Neural cell (in vitro differentiated cells): ENCODE measurements around the gene ZNF583. TPM values are rescaled to one million over a fixed set of nuclear protein-coding genes. Genes with fewer than 3 reads are reported as not detected.

ENCODE experiments used
- polyA plus RNA-seq: library from polyadenylated mRNA; depleted of rRNA; stranded (reverse); fragments of >200 nt; gene quantifications from 2 replicates; pipeline ENCODE4 v1.2.3, GENCODE V29; 2014

Gene ZNF583
- polyA plus RNA-seq, 1 donor from 2014 or later, result 31.5 TPM

Other genes starting within 250 kb of the ZNF583 start
- not detected in 2 replicates for gene GALP, start 228.3 kb upstream of the ZNF583 start, polyA plus RNA-seq
- 0.24 TPM in 1 of 2 replicates, not detected in the other for gene ZSCAN5B, start 206.5 kb upstream of the ZNF583 start, polyA plus RNA-seq
- not detected in 2 replicates for gene ZSCAN5C, start 202.1 kb upstream of the ZNF583 start, polyA plus RNA-seq
- not detected in 2 replicates for gene EDDM13, start 131.6 kb upstream of the ZNF583 start, polyA plus RNA-seq
- gene ZSCAN5A, start 89.5 kb upstream of the ZNF583 start, polyA plus RNA-seq, result 9.2 and 11.8 TPM in 2 replicates
- 7.5 and 14.6 TPM in 2 replicates for gene ZNF582, start 10.8 kb upstream of the ZNF583 start, polyA plus RNA-seq
- gene ZNF667, start 73.0 kb downstream of the ZNF583 start, polyA plus RNA-seq, result 17.4 and 19.6 TPM in 2 replicates
- 30.0 and 31.1 TPM in 2 replicates for gene ZNF471, start 103.5 kb downstream of the ZNF583 start, polyA plus RNA-seq
- 39.9 and 45.1 TPM in 2 replicates for gene ZFP28, start 134.6 kb downstream of the ZNF583 start, polyA plus RNA-seq
- 9.6 and 13.6 TPM in 2 replicates for gene ZNF470, start 163.1 kb downstream of the ZNF583 start, polyA plus RNA-seq
- gene ZNF71, start 191.0 kb downstream of the ZNF583 start, polyA plus RNA-seq, result 28.8 and 38.0 TPM in 2 replicates
- gene SMIM17, start 238.8 kb downstream of the ZNF583 start, polyA plus RNA-seq, result 9.2 and 14.2 TPM in 2 replicates